Measurements from ENCODE around the gene MAPKBP1.

Gene MAPKBP1

GRCh38 chr15:41821831-41822230, 47.5 kb downstream of the MAPKBP1 start:
- Histone ChIP-seq H3K27ac (ENCODE audit: low read depth, low read length) (no peak overlapping the region), H3K36me3 (ENCODE audit: control insufficient read depth, insufficient read depth, low read length) (peaks cover 52% of the 10 kb centered on the region)

GRCh38 chr15:41822471-41822870, 48.2 kb downstream of the MAPKBP1 start:
- Histone ChIP-seq H3K4me3 (ENCODE audit: low read depth, low read length) (no peak overlapping the region), H3K27ac (ENCODE audit: low read depth, low read length) (no peak overlapping the region)

More at GRCh38 chr15:41821831-41822230, 47.5 kb downstream of the MAPKBP1 start:
- no peaks in the 10 kb centered on the region; the same call in 1 of the 2 replicates for H3K27me3 ChIP-seq (ENCODE audit: control insufficient read depth, insufficient read depth, low read length)
- no peaks in the 10 kb centered on the region for H3K9me3 ChIP-seq (ENCODE audit: control insufficient read depth, insufficient read depth, low read depth, low read length)
- H3K4me3 ChIP-seq (ENCODE audit: low read depth, low read length), result no peak overlapping the region
- no peak overlapping the region for H3K9ac ChIP-seq (ENCODE audit: low read length)
- no peaks in the 10 kb centered on the region for H3K4me1 ChIP-seq (ENCODE audit: control insufficient read depth, insufficient read depth, low read length)

DNA sequence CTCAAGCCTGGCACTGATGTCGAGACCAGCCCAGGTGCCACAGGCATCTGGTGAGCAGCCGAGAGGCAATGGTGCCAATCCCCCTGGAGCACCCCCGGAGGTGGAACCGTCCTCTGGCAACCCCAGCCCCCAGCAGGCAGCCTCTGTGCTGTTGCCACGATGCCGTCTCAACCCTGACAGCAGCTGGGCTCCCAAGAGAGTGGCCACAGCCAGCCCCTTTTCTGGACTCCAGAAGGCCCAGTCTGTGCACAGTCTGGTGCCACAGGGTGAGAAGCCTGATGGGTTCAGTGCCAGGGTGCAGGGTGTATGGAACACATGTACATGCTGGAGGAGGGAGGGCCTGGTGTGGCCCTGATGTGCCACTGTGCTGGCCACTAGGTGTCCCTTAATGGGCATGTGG, 48.7 kb downstream of the MAPKBP1 start:
- no peak overlapping the region for H3K9ac ChIP-seq (ENCODE audit: low read length)
- no peak overlapping the region for H3K4me3 ChIP-seq (ENCODE audit: low read depth, low read length)
- H3K27ac ChIP-seq (ENCODE audit: low read depth, low read length), result no peak overlapping the region
- H3K27me3 ChIP-seq (ENCODE audit: control insufficient read depth, insufficient read depth, low read length), result no peaks in the 10 kb centered on the region; the same call in 1 of the 2 replicates
- no peaks in the 10 kb centered on the region for H3K9me3 ChIP-seq (ENCODE audit: control insufficient read depth, insufficient read depth, low read depth, low read length)
- H3K36me3 ChIP-seq (ENCODE audit: control insufficient read depth, insufficient read depth, low read length), result peaks cover 46% of the 10 kb centered on the region
- H3K4me1 ChIP-seq (ENCODE audit: control insufficient read depth, insufficient read depth, low read length), result no peaks in the 10 kb centered on the region

More at GRCh38 chr15:41822471-41822870, 48.2 kb downstream of the MAPKBP1 start:
- H3K36me3 ChIP-seq (ENCODE audit: control insufficient read depth, insufficient read depth, low read length), result peaks cover 50% of the 10 kb centered on the region
- H3K4me1 ChIP-seq (ENCODE audit: control insufficient read depth, insufficient read depth, low read length), result no peaks in the 10 kb centered on the region
- no peaks in the 10 kb centered on the region; the same call in 1 of the 2 replicates for H3K27me3 ChIP-seq (ENCODE audit: control insufficient read depth, insufficient read depth, low read length)
- H3K9ac ChIP-seq (ENCODE audit: low read length), result no peak overlapping the region
- H3K9me3 ChIP-seq (ENCODE audit: control insufficient read depth, insufficient read depth, low read depth, low read length), result no peaks in the 10 kb centered on the region

DNA sequence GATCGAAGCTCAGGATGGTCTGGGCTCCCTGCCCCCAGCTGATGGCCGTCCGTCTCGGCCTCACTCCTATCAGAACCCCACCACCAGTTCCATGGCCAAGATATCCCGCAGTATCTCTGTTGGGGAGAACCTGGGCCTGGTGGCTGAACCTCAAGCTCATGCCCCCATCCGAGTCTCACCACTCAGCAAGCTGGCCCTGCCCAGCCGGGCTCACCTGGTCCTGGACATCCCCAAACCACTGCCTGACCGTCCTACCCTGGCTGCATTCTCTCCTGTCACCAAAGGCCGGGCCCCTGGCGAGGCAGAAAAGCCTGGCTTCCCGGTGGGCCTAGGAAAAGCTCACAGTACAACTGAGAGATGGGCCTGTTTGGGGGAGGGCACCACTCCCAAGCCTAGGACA, 49.2 kb downstream of the MAPKBP1 start:
- H3K9ac ChIP-seq (ENCODE audit: low read length), result no peak overlapping the region

DNA sequence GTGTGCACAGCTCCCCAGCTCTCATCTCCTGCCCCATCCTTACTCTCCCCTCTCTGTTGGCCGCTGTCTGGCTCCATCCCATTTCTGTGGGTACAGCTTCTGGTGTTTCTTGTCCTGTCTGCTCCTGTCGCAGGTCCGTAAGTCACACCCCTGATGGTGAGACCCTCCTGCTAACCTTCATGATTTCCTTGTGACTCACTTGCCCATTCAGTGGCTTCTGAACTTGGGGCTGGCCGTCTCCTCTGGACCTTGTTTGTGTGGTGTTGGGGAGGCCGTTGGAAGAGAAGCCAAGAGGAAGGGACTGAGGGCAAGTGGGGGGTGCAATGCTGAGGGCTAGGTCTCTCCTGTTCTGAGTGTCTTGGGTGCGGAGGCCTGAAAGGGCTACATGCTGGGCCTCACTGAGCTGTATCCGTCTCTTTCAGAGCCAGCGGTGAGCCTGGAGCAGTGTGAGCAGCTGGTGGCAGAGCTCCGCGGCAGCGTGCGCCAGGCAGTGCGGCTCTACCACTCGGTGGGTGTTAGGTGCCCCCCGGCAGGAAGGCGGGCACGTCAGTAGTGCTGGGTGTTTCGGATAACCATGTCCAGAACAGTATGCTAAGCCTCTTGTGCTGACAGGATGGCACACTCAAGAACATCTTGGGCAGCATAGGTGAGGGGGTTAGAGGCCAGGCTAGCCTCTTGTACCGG, 49.9 kb downstream of the MAPKBP1 start:
- Histone ChIP-seq H3K27me3 (ENCODE audit: control insufficient read depth, insufficient read depth, low read length) (no peaks in the 10 kb centered on the region; the same call in 1 of the 2 replicates), H3K36me3 (ENCODE audit: control insufficient read depth, insufficient read depth, low read length) (peaks cover 34% of the 10 kb centered on the region), H3K9ac (ENCODE audit: low read length) (no peak overlapping the region), H3K4me1 (ENCODE audit: control insufficient read depth, insufficient read depth, low read length) (peaks cover 7% of the 10 kb centered on the region; the same call in 1 of the 2 replicates), H3K27ac (ENCODE audit: low read depth, low read length) (no peak overlapping the region), H3K4me3 (ENCODE audit: low read depth, low read length) (no peak overlapping the region), H3K9me3 (ENCODE audit: control insufficient read depth, insufficient read depth, low read depth, low read length) (no peaks in the 10 kb centered on the region)

More for the DNA sequence above, 49.2 kb downstream of the MAPKBP1 start:
- Histone ChIP-seq H3K36me3 (ENCODE audit: control insufficient read depth, insufficient read depth, low read length) (peaks cover 41% of the 10 kb centered on the region), H3K9me3 (ENCODE audit: control insufficient read depth, insufficient read depth, low read depth, low read length) (no peaks in the 10 kb centered on the region), H3K27me3 (ENCODE audit: control insufficient read depth, insufficient read depth, low read length) (no peaks in the 10 kb centered on the region; the same call in 1 of the 2 replicates), H3K4me1 (ENCODE audit: control insufficient read depth, insufficient read depth, low read length) (no peaks in the 10 kb centered on the region), H3K27ac (ENCODE audit: low read depth, low read length) (no peak overlapping the region), H3K4me3 (ENCODE audit: low read depth, low read length) (no peak overlapping the region)

GRCh38 chr15:41825145-41825544, 50.9 kb downstream of the MAPKBP1 start:
- peaks cover 7% of the 10 kb centered on the region; the same call in 1 of the 2 replicates for H3K4me1 ChIP-seq (ENCODE audit: control insufficient read depth, insufficient read depth, low read length)
- H3K4me3 ChIP-seq (ENCODE audit: low read depth, low read length), result no peak overlapping the region
- no peaks in the 10 kb centered on the region; the same call in 1 of the 2 replicates for H3K27me3 ChIP-seq (ENCODE audit: control insufficient read depth, insufficient read depth, low read length)
- no peak overlapping the region for H3K27ac ChIP-seq (ENCODE audit: low read depth, low read length)
- no peak overlapping the region for H3K9ac ChIP-seq (ENCODE audit: low read length)
- no peaks in the 10 kb centered on the region for H3K9me3 ChIP-seq (ENCODE audit: control insufficient read depth, insufficient read depth, low read depth, low read length)
- peaks cover 33% of the 10 kb centered on the region for H3K36me3 ChIP-seq (ENCODE audit: control insufficient read depth, insufficient read depth, low read length)

- peaks cover 32% of the 10 kb centered on the region for H3K36me3 ChIP-seq (ENCODE audit: control insufficient read depth, insufficient read depth, low read length)
- no peak overlapping the region for H3K4me3 ChIP-seq (ENCODE audit: low read depth, low read length)
- H3K9me3 ChIP-seq (ENCODE audit: control insufficient read depth, insufficient read depth, low read depth, low read length), result no peaks in the 10 kb centered on the region
- no peak overlapping the region for H3K27ac ChIP-seq (ENCODE audit: low read depth, low read length)
- no peak overlapping the region for H3K9ac ChIP-seq (ENCODE audit: low read length)
- H3K27me3 ChIP-seq (ENCODE audit: control insufficient read depth, insufficient read depth, low read length), result no peaks in the 10 kb centered on the region; the same call in 1 of the 2 replicates
- H3K4me1 ChIP-seq (ENCODE audit: control insufficient read depth, insufficient read depth, low read length), result peaks cover 7% of the 10 kb centered on the region; the same call in 1 of the 2 replicates
Observed at GRCh38 chr15:41825572-41826535, 51.6 kb downstream of the MAPKBP1 start.

DNA sequence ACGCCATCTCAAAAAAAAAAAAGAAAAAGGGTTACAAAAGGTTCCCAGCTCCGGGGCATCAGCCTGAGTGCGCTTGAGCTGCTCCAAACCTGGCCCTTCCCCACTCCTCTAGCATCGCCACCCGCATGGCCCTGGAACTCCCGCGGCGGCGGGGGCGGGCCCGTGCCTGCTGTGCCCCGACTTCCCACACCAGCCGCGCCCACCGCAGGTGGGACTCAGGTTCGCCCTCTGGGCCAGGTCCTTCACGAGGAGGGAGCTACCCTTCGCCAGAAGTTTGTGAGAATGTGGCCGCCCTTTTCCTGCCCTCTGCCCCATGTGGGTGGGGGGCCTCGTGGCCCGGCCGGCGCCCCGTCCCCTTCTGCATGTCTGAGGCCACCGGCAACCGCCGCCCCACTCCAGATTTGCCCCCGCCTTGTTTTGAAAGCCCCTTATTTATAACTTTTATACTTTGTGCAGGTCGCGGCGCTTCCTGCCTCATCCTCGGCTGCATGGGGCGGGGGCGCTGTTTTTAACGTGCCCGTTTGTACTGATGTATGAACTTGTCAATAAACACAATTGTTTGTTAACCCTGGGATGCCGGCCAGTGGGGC, 53.1 kb downstream of the MAPKBP1 start:
- H3K9ac ChIP-seq (ENCODE audit: low read length), result no peak overlapping the region
- H3K36me3 ChIP-seq (ENCODE audit: control insufficient read depth, insufficient read depth, low read length), result peaks cover 26% of the 10 kb centered on the region

DNA sequence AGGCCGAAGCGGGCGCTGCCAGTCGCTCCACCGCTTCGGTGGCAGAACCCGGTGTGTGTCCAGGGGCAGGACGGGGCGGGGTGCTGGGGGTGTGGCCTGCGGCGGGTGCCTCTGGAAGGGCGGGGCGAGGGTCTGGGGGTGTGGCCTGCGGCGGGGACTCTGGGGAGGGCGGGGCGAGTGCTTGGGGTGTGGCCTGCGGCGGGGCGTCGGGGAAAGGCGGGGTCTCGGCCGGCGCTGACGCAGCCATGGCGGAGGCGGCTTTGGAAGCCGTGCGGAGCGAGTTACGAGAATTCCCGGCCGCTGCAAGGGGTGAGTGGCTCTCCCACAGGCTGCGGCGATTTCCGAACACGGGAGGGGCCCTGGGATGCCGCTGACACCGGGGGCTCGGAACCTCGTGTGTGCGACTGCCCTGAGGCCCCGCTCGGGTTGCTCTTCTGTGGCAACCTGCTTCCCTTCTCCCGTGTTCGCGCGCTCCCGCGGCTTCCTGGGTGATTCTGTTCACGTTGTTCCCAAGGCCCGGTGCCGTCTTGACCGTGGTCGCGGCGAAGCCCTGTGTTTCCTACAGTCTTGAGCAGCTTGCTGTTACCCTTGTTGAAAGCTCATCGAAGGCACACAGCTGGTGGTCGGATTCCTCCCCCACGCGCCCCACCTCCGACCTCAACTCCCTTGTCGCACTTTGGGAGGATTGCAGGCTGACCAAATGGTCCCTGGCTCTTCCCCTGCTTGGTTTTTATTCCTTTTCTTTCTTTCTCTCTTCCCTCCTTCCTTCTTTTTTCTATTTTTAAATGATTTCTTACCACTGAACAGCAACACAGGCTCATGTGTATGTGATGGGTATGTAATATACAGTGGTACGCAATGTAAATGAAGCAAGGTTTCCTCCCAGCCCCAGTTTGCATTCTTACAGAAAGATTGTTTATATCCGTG, 53.9 kb downstream of the MAPKBP1 start, which contains the start of gene JMJD7:
TSS of gene JMJD7 (plus strand) at position 213 of the 927 bp plus-strand sequence. CDS start at position 246, 33 bp downstream.
- Histone ChIP-seq H3K9ac (ENCODE audit: low read length) (peak within 1 kb of the TSS; percentile 88), H3K27ac (ENCODE audit: low read depth, low read length) (no peak within 1 kb of the TSS), H3K36me3 (ENCODE audit: control insufficient read depth, insufficient read depth, low read length) (peaks cover 19% of the 10 kb centered on the region), H3K4me1 (ENCODE audit: control insufficient read depth, insufficient read depth, low read length) (peaks cover 7% of the 10 kb centered on the region; the same call in 1 of the 2 replicates), H3K27me3 (ENCODE audit: control insufficient read depth, insufficient read depth, low read length) (no peaks in the 10 kb centered on the region; the same call in 1 of the 2 replicates), H3K4me3 (ENCODE audit: low read depth, low read length) (peak within 1 kb of the TSS; percentile 99), H3K9me3 (ENCODE audit: control insufficient read depth, insufficient read depth, low read depth, low read length) (no peaks in the 10 kb centered on the region)

More for the DNA sequence above, 53.1 kb downstream of the MAPKBP1 start:
- no peak overlapping the region for H3K27ac ChIP-seq (ENCODE audit: low read depth, low read length)
- H3K4me3 ChIP-seq (ENCODE audit: low read depth, low read length), result peak overlapping the region; percentile 99
- no peaks in the 10 kb centered on the region for H3K9me3 ChIP-seq (ENCODE audit: control insufficient read depth, insufficient read depth, low read depth, low read length)
- peaks cover 7% of the 10 kb centered on the region; the same call in 1 of the 2 replicates for H3K4me1 ChIP-seq (ENCODE audit: control insufficient read depth, insufficient read depth, low read length)
- H3K27me3 ChIP-seq (ENCODE audit: control insufficient read depth, insufficient read depth, low read length), result no peaks in the 10 kb centered on the region; the same call in 1 of the 2 replicates

DNA sequence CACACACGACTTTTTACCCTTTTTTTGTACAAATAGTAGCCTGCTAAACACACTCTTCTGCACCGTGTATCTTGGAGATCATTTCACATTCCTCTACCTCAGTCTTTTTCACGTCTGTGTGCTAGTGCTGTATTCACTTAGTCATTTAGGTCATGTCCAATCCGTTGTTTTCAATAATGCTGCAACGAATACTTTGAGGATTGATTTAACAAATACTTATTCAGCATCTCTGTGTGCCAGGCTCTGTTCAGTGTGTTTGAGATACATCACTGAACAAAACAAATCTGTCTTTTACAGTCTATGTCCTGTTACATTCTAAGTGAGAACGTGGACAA, 54.5 kb downstream of the MAPKBP1 start:
- peaks cover 13% of the 10 kb centered on the region for H3K36me3 ChIP-seq (ENCODE audit: control insufficient read depth, insufficient read depth, low read length)
- H3K4me1 ChIP-seq (ENCODE audit: control insufficient read depth, insufficient read depth, low read length), result peaks cover 7% of the 10 kb centered on the region; the same call in 1 of the 2 replicates
- H3K4me3 ChIP-seq (ENCODE audit: low read depth, low read length), result peak overlapping the region; percentile 99
- no peaks in the 10 kb centered on the region; the same call in 1 of the 2 replicates for H3K27me3 ChIP-seq (ENCODE audit: control insufficient read depth, insufficient read depth, low read length)
- H3K9me3 ChIP-seq (ENCODE audit: control insufficient read depth, insufficient read depth, low read depth, low read length), result no peaks in the 10 kb centered on the region
- H3K9ac ChIP-seq (ENCODE audit: low read length), result peak overlapping the region; percentile 25
- no peak overlapping the region for H3K27ac ChIP-seq (ENCODE audit: low read depth, low read length)

Measured in HUES6 (cell line).